ENCODE results near the gene UPF2. TPM values are rescaled to one million over a fixed set of nuclear protein-coding genes. Genes with fewer than 3 reads are reported as not detected.

The UPF2 gene, protein sequence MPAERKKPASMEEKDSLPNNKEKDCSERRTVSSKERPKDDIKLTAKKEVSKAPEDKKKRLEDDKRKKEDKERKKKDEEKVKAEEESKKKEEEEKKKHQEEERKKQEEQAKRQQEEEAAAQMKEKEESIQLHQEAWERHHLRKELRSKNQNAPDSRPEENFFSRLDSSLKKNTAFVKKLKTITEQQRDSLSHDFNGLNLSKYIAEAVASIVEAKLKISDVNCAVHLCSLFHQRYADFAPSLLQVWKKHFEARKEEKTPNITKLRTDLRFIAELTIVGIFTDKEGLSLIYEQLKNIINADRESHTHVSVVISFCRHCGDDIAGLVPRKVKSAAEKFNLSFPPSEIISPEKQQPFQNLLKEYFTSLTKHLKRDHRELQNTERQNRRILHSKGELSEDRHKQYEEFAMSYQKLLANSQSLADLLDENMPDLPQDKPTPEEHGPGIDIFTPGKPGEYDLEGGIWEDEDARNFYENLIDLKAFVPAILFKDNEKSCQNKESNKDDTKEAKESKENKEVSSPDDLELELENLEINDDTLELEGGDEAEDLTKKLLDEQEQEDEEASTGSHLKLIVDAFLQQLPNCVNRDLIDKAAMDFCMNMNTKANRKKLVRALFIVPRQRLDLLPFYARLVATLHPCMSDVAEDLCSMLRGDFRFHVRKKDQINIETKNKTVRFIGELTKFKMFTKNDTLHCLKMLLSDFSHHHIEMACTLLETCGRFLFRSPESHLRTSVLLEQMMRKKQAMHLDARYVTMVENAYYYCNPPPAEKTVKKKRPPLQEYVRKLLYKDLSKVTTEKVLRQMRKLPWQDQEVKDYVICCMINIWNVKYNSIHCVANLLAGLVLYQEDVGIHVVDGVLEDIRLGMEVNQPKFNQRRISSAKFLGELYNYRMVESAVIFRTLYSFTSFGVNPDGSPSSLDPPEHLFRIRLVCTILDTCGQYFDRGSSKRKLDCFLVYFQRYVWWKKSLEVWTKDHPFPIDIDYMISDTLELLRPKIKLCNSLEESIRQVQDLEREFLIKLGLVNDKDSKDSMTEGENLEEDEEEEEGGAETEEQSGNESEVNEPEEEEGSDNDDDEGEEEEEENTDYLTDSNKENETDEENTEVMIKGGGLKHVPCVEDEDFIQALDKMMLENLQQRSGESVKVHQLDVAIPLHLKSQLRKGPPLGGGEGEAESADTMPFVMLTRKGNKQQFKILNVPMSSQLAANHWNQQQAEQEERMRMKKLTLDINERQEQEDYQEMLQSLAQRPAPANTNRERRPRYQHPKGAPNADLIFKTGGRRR
- 12.4 and 16.8 TPM in 2 replicates for total RNA-seq

DNA sequence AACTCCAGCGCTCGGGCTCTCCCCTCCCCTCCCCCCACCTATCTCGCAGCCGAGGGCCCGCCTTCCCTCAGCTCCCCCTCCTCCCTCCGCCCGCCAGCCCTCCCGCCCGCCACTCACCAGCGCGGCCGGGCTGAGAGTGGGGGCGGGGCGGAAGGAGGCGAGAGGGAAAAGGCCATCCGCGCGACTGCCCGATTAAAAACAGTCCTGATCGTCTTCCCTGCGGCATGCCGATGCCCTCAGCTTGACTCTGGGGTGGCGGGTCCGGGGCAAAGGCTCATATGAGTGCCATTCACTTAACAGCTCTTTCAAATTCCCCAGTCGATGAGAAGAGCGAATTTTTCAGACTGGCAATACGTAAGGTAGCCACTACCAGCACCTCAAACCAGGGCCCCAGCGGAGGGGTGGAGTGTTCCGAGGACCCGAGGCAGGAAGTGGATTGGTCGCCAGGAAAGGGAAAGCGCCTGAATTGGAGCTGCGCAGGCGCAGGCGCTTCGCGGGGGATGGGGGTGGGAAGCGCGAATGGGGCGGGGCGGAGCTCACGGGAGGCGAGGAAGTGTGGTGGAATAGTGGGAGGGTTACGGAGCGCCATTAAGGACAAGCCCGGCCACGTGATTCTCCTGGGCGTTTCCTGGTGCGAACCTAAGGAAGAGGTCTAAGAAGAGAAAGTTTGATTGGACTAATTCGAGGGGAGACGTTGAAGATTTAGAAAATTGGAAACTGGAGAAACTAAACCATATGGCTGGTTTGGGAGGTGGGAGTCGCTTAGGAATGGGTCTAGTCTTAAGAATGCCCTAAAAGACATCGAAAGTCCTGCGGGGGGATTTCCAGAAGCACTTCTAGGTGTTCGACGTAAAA is at the start of gene UPF2:
TSS of gene UPF2 (minus strand) at position 13 of the 855 bp plus-strand sequence. CDS start 7,386 bp downstream, outside the sequence.

DNA sequence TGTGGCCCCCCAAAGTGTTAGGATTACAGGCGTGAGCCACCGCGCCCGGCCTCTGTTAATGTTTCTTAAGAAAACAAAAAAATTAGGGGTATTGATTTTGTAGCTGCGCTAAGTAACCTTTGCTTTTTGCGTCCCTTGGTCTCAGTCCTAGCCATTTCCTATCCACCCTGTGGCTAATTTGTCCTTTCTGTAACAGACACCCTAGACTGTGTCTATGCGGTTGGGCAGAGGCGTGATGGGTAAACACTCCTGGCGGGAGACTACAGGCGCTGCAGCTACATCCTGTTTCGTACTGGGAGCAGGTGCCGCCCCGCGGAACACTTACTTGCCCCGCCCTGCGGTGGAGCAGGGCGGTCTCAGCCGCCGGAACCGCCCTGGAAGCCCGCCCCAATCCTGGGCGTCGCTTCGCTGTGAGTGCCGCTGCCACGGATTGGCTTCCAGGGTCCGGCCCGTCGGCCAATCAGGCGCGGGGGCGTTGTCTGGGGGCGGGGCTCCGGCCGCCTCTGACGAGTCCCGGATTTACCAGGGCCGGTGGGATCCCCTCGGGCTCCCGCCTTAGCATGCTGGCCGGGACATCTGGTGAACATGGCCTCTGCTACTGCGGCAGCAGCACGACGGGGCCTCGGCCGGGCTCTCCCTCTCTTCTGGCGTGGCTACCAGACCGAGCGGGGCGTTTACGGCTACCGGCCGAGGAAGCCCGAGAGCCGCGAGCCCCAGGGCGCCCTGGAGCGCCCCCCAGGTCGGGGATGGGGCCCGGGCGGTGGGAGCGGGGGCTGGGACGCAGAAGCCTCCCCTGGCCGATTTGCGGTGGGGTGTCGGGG is 26.1 kb upstream of the UPF2 start, which contains the start of gene DHTKD1:
TSS of gene DHTKD1 (plus strand) at position 506 of the 821 bp plus-strand sequence. CDS start at position 586, 80 bp downstream.

Other genes starting within 250 kb of the UPF2 start
- 4.0 and 8.0 TPM in 2 replicates for gene PROSER2, start 219.5 kb downstream of the UPF2 start, total RNA-seq
- gene DHTKD1, start 26.1 kb upstream of the UPF2 start, total RNA-seq: 25.3 and 26.4 TPM in 2 replicates
- gene SEC61A2, start 86.9 kb upstream of the UPF2 start, total RNA-seq: 4.6 and 5.4 TPM in 2 replicates
- gene NUDT5, start 153.1 kb upstream of the UPF2 start, total RNA-seq: 42.5 and 44.0 TPM in 2 replicates
- 148 and 169 TPM in 2 replicates for gene CDC123, start 153.4 kb upstream of the UPF2 start, total RNA-seq

Data from dermis lymphatic vessel endothelial cell (primary cell).